Neural progenitor cell (in vitro differentiated cells): ENCODE data around the gene SLX4IP. TPM values are rescaled to one million over a fixed set of nuclear protein-coding genes. Genes with fewer than 3 reads are reported as not detected.

Source experiments
- DNase-seq: peaks from one replicate; pipeline ENCODE4 v3.0.0-alpha.2; 2016; ENCODE audit warnings: low spot score
- H2AFZ ChIP-seq: fragments of 200-600 bp; sonication (generic); replicated peaks from 2 replicates; pipeline ENCODE4 v1.6.1; 2016; ENCODE audit warnings: antibody characterized with exemption
- H3F3A ChIP-seq: fragments of 200-600 bp; sonication (generic); 2 replicates; pipeline ENCODE4 v1.6.1; 2016; ENCODE audit warnings: antibody characterized with exemption, low read depth
- H3K27ac ChIP-seq: fragments of 200-600 bp; sonication (generic); 2 replicates; pipeline ENCODE4 v1.5.1; 2016; ENCODE audit warnings: mild to moderate bottlenecking
- H3K27me3 ChIP-seq: fragments of 200-600 bp; sonication (generic); 2 replicates; pipeline ENCODE4 v1.6.1; 2016; ENCODE audit warnings: mild to moderate bottlenecking, moderate library complexity
- H3K36me3 ChIP-seq: fragments of 200-600 bp; sonication (generic); 2 replicates; pipeline ENCODE4 v1.5.1; 2016
- H3K4me1 ChIP-seq: fragments of 200-600 bp; sonication (generic); 2 replicates; pipeline ENCODE4 v1.6.1; 2016; ENCODE audit warnings: mixed run types
- H3K4me2 ChIP-seq: fragments of 200-600 bp; sonication (generic); 2 replicates; pipeline ENCODE4 v1.6.1; 2016
- H3K4me3 ChIP-seq: fragments of 200-600 bp; sonication (generic); 2 replicates; pipeline ENCODE4 v1.5.1; 2016
- H3K79me2 ChIP-seq: fragments of 200-600 bp; sonication (generic); 2 replicates; pipeline ENCODE4 v1.6.1; 2016; ENCODE audit warnings: low read depth
- H3K9ac ChIP-seq: fragments of 200-600 bp; sonication (generic); 2 replicates; pipeline ENCODE4 v1.6.1; 2016
- H3K9me3 ChIP-seq: fragments of 200-600 bp; sonication (generic); 2 replicates; pipeline ENCODE4 v1.5.1; 2016; ENCODE audit warnings: low read depth
- H4K20me1 ChIP-seq: fragments of 200-600 bp; sonication (generic); 2 replicates; pipeline ENCODE4 v1.6.1; 2016; ENCODE audit warnings: low read depth
- H3K27ac Mint-ChIP-seq: 3 replicates; pipeline ENCODE4 v1.8.0; 2021; ENCODE audit warnings: mixed read lengths
- H3K27me3 Mint-ChIP-seq: 2 replicates; pipeline ENCODE4 v1.8.0; 2022; ENCODE audit warnings: low read depth, mild to moderate bottlenecking, inconsistent platforms, moderate library complexity, mixed read lengths; ENCODE audit not compliant: insufficient read depth
- H3K36me3 Mint-ChIP-seq: 3 replicates; pipeline ENCODE4 v1.8.0; 2021; ENCODE audit warnings: mixed read lengths
- H3K4me1 Mint-ChIP-seq: 3 replicates; pipeline ENCODE4 v1.8.0; 2021; ENCODE audit warnings: mixed read lengths
- H3K4me3 Mint-ChIP-seq: 3 replicates; pipeline ENCODE4 v1.8.0; 2021; ENCODE audit warnings: mild to moderate bottlenecking, moderate library complexity, mixed read lengths
- H3K9me3 Mint-ChIP-seq: 3 replicates; pipeline ENCODE4 v1.8.0; 2020; ENCODE audit warnings: mixed read lengths
- EZH2 ChIP-seq: fragments of 200-600 bp; sonication (generic); IDR thresholded peaks from 2 replicates; pipeline ENCODE4 v1.6.1; 2017; ENCODE audit warnings: antibody characterized with exemption, mild to moderate bottlenecking, moderate library complexity
- EZH2phosphoT487 ChIP-seq: fragments of 200-600 bp; sonication (generic); IDR thresholded peaks from 2 replicates; pipeline ENCODE4 v1.6.1; 2017; ENCODE audit warnings: antibody characterized with exemption
- total RNA-seq: library from RNA; depleted of rRNA; stranded (reverse); fragments of >200 nt; gene quantifications from 2 replicates; pipeline ENCODE4 v1.2.3, GENCODE V29; 2015; ENCODE audit warnings: low replicate concordance
- TF ChIP-seq, protein P1 (sequence below): fragments of 200-600 bp; sonication (generic); IDR thresholded peaks from 2 replicates; pipeline ENCODE4 v1.5.1; 2017; ENCODE audit warnings: antibody characterized with exemption, mild to moderate bottlenecking

The SLX4IP gene
- total RNA-seq, 1 donor from 2014 or later, result 9.5 TPM

DNA sequence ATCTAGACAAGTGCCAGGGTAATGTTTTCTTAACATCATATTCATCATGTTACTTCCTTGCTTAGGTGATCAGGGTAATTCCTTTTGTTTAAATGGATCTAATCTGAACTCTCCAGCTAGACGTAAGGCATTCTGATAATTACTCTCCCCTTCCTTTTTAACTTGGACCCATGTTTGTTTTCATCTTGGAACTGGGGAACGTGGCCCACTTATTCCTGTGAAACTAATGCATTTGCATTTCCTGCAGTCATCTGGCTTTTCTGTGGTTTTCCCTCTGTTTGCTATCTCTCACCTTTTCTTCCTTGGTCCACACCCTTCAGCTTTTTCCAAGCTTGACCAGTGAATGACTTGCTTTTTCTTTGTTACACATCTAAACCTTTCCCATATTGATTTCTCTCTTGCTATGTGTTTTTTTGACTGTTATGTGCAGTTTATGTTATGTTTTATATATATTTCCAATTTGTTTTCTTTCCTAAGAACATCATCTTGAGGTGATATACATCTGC lies 33.3 kb downstream of the SLX4IP start:
- H3K27ac ChIP-seq, result peak overlapping the region; percentile 100
- Mint-ChIP-seq H3K9me3 (peaks cover 8% of the 10 kb centered on the region), H3K27ac (peak overlapping the region; percentile 95), H3K36me3 (peaks cover 7% of the 10 kb centered on the region), H3K4me1 (peaks cover 62% of the 10 kb centered on the region), H3K4me3 (no peak overlapping the region), H3K27me3 (peaks cover 1% of the 10 kb centered on the region)
- TF ChIP-seq EZH2phosphoT487 (no peak), EZH2 (no peak)
- TF ChIP-seq, protein P1, sequence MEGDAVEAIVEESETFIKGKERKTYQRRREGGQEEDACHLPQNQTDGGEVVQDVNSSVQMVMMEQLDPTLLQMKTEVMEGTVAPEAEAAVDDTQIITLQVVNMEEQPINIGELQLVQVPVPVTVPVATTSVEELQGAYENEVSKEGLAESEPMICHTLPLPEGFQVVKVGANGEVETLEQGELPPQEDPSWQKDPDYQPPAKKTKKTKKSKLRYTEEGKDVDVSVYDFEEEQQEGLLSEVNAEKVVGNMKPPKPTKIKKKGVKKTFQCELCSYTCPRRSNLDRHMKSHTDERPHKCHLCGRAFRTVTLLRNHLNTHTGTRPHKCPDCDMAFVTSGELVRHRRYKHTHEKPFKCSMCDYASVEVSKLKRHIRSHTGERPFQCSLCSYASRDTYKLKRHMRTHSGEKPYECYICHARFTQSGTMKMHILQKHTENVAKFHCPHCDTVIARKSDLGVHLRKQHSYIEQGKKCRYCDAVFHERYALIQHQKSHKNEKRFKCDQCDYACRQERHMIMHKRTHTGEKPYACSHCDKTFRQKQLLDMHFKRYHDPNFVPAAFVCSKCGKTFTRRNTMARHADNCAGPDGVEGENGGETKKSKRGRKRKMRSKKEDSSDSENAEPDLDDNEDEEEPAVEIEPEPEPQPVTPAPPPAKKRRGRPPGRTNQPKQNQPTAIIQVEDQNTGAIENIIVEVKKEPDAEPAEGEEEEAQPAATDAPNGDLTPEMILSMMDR, result no peak
- H3K27me3 ChIP-seq, result no peaks in the 10 kb centered on the region
- H3K9ac ChIP-seq, result no peak overlapping the region
- H3K9me3 ChIP-seq, result no peaks in the 10 kb centered on the region
- peaks cover 80% of the 10 kb centered on the region for H3K4me1 ChIP-seq
- H3K36me3 ChIP-seq, result no peaks in the 10 kb centered on the region
- H2AFZ ChIP-seq, result no peak overlapping the region
- no peak for DNase-seq
- H3K4me3 ChIP-seq, result no peak overlapping the region
- H3K4me2 ChIP-seq, result peak overlapping the region; percentile 71
- no peaks in the 10 kb centered on the region for H4K20me1 ChIP-seq
- peaks cover 76% of the 10 kb centered on the region for H3F3A ChIP-seq
- H3K79me2 ChIP-seq, result peaks cover 27% of the 10 kb centered on the region

DNA sequence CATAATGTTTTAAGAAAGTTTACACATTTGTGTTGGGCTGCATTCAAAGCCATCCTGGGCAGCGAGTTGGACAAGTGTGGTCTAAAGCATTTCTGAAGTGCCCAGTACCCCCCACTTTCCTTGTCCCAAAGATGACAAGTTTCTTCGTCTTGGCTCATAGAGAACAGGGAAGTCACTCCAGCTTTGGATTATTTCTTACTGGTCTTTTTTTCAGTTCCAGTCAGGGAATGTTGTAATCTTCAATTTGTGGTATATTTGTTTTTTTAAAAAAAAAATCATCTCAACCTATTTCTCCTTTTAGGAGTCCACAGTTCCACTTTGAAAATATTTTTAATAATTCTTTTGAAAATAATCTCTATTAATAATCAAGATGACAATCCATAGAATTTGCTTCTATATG lies 34.0 kb downstream of the SLX4IP start:
- Histone ChIP-seq H3K36me3 (no peaks in the 10 kb centered on the region), H3K27ac (peak overlapping the region; percentile 100), H3K79me2 (peaks cover 25% of the 10 kb centered on the region), H3K4me3 (no peak overlapping the region), H2AFZ (no peak overlapping the region), H4K20me1 (no peaks in the 10 kb centered on the region), H3K27me3 (no peaks in the 10 kb centered on the region), H3F3A (peaks cover 76% of the 10 kb centered on the region), H3K9ac (no peak overlapping the region), H3K4me2 (no peak overlapping the region), H3K9me3 (no peaks in the 10 kb centered on the region), H3K4me1 (peaks cover 80% of the 10 kb centered on the region)
- H3K36me3 Mint-ChIP-seq, result peaks cover 4% of the 10 kb centered on the region
- no peak overlapping the region for H3K4me3 Mint-ChIP-seq
- H3K27ac Mint-ChIP-seq, result no peak overlapping the region
- peaks cover 2% of the 10 kb centered on the region for H3K27me3 Mint-ChIP-seq
- DNase-seq, result no peak
- TF ChIP-seq EZH2 (no peak), EZH2phosphoT487 (no peak)
- TF ChIP-seq, protein P1, result no peak
- peaks cover 2% of the 10 kb centered on the region for H3K9me3 Mint-ChIP-seq
- peaks cover 62% of the 10 kb centered on the region for H3K4me1 Mint-ChIP-seq

DNA sequence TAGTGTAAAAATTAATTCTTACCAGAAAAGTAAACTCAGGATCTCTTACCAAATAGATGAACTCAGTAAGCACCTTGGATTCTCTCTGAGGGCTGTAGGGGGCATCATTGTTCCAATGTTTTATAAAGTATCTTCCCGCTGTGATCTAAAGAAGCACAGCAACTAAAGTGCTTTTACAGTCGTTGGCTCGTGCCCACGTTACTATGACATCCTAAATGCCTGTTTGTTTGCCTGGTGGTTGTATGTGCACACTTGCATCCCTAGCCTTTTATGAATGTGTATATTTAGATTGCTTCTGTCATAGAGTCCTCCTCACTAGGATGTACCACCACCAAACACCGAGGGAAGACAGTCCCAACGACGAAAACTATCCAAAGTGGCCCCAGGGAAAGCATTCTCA lies 34.5 kb downstream of the SLX4IP start:
- H3K36me3 ChIP-seq, result no peaks in the 10 kb centered on the region
- no peak overlapping the region for H3K9ac ChIP-seq
- H3F3A ChIP-seq, result peaks cover 74% of the 10 kb centered on the region
- Mint-ChIP-seq H3K9me3 (peaks cover 1% of the 10 kb centered on the region), H3K27me3 (peaks cover 2% of the 10 kb centered on the region), H3K27ac (no peak overlapping the region), H3K4me3 (no peak overlapping the region), H3K36me3 (peaks cover 4% of the 10 kb centered on the region), H3K4me1 (peaks cover 62% of the 10 kb centered on the region)
- no peaks in the 10 kb centered on the region for H3K9me3 ChIP-seq
- H3K27me3 ChIP-seq, result no peaks in the 10 kb centered on the region
- peaks cover 80% of the 10 kb centered on the region for H3K4me1 ChIP-seq
- H3K79me2 ChIP-seq, result peaks cover 20% of the 10 kb centered on the region
- no peak overlapping the region for H2AFZ ChIP-seq
- H4K20me1 ChIP-seq, result no peaks in the 10 kb centered on the region
- TF ChIP-seq EZH2phosphoT487, result no peak
- TF ChIP-seq, protein P1, result peak; percentile 75
- no peak for TF ChIP-seq EZH2
- peak overlapping the region; percentile 25 for H3K4me2 ChIP-seq
- peak; percentile 78 for DNase-seq
- no peak overlapping the region for H3K27ac ChIP-seq
- no peak overlapping the region for H3K4me3 ChIP-seq
